Measurements from ENCODE around the gene SLC7A6OS.
"Not testable (repeated sequence)": the region's sequence is repeated elsewhere in the genome, so short reads cannot be mapped to it uniquely, and the experiment has no call there.

SLC7A6OS gene

GRCh38 chr16:68299571-68300453, 10.9 kb downstream of the SLC7A6OS start:
- DNase-seq (ENCODE audit: low read depth, low spot score) = peak; percentile 54
- peak overlapping the region; percentile 80 for H3K27ac ChIP-seq

GRCh38 chr16:68298907-68299561, 11.7 kb downstream of the SLC7A6OS start:
- DNase-seq (ENCODE audit: low read depth, low spot score) = peak; percentile 62
- H3K27ac ChIP-seq = peak overlapping the region; percentile 80

GRCh38 chr16:68298312-68298711, 12.4 kb downstream of the SLC7A6OS start:
- peak overlapping the region; percentile 80 for H3K27ac ChIP-seq
- no peak for DNase-seq (ENCODE audit: low read depth, low spot score)

- H3K27ac ChIP-seq = peak overlapping the region; percentile 80
- no peak for DNase-seq (ENCODE audit: low read depth, low spot score)
Measured at GRCh38 chr16:68297908-68298307, 12.8 kb downstream of the SLC7A6OS start.

GRCh38 chr16:68296693-68297092, 14.1 kb downstream of the SLC7A6OS start:
- DNase-seq (ENCODE audit: low read depth, low spot score) = no peak
- H3K27ac ChIP-seq = no peak overlapping the region

GRCh38 chr16:68296291-68296690, 14.5 kb downstream of the SLC7A6OS start:
- H3K27ac ChIP-seq = no peak overlapping the region
- DNase-seq (ENCODE audit: low read depth, low spot score) = no peak

GRCh38 chr16:68292425-68292824, 18.3 kb downstream of the SLC7A6OS start:
- no peak for DNase-seq (ENCODE audit: low read depth, low spot score)
- no peak overlapping the region for H3K27ac ChIP-seq

GRCh38 chr16:68291227-68291626, 19.5 kb downstream of the SLC7A6OS start:
- H3K27ac ChIP-seq = no peak overlapping the region
- DNase-seq (ENCODE audit: low read depth, low spot score) = no peak

- no peak for DNase-seq (ENCODE audit: low read depth, low spot score)
- H3K27ac ChIP-seq = no peak overlapping the region
Measured at GRCh38 chr16:68290450-68290849, 20.3 kb downstream of the SLC7A6OS start.

- no peak overlapping the region for H3K27ac ChIP-seq
Measured at GRCh38 chr16:68289621-68290329, 21.0 kb downstream of the SLC7A6OS start.

GRCh38 chr16:68289202-68289601, 21.5 kb downstream of the SLC7A6OS start:
- DNase-seq (ENCODE audit: low read depth, low spot score) = no peak
- H3K27ac ChIP-seq = no peak overlapping the region

More at GRCh38 chr16:68289621-68290329, 21.0 kb downstream of the SLC7A6OS start:
- no peak for DNase-seq (ENCODE audit: low read depth, low spot score)

GRCh38 chr16:68288796-68289195, 21.9 kb downstream of the SLC7A6OS start:
- not testable (repeated sequence) for DNase-seq (ENCODE audit: low read depth, low spot score); H3K27ac ChIP-seq

- DNase-seq (ENCODE audit: low read depth, low spot score) = no peak
- H3K27ac ChIP-seq = no peak overlapping the region
Measured at GRCh38 chr16:68288252-68288650, 22.5 kb downstream of the SLC7A6OS start.

GRCh38 chr16:68287276-68288251, 23.2 kb downstream of the SLC7A6OS start:
- no peak overlapping the region for H3K27ac ChIP-seq
- DNase-seq (ENCODE audit: low read depth, low spot score) = peak; percentile 40

- DNase-seq (ENCODE audit: low read depth, low spot score) = no peak
- H3K27ac ChIP-seq = no peak overlapping the region
Measured at GRCh38 chr16:68286153-68287074, 24.3 kb downstream of the SLC7A6OS start.

GRCh38 chr16:68285683-68286082, 25.1 kb downstream of the SLC7A6OS start:
- no peak for DNase-seq (ENCODE audit: low read depth, low spot score)
- H3K27ac ChIP-seq = no peak overlapping the region

- no peak for DNase-seq (ENCODE audit: low read depth, low spot score)
- no peak overlapping the region for H3K27ac ChIP-seq
Measured at GRCh38 chr16:68284847-68285246, 25.9 kb downstream of the SLC7A6OS start.

- no peak for DNase-seq (ENCODE audit: low read depth, low spot score)
- no peak overlapping the region for H3K27ac ChIP-seq
Measured at GRCh38 chr16:68283801-68284598, 26.7 kb downstream of the SLC7A6OS start.

Data from epithelial cell of prostate (primary cell).